Measurements from ENCODE around the gene PHC2.

DNA sequence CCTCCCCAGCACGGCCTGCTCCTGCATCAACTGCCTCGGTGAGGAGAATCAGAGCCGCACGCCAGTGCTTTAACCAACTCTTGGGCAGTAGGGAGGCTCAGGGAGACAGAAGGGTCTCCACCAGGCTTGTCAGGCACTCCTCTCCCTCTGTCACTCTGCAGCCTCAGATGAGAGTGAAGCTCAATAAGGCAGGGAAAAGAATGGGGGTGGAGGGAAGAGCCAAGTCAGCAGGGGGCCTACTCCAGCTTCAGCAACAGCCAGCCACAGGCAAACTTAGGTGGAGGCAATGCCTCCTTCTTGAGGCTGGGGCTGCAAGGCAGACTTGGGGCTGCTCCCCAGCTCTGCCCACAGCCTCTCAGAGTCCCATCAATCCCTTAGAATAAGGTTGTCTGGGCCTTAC is 58.2 kb downstream of the PHC2 start:
- no peak for TF ChIP-seq CTCF (IDR thresholded peaks at IDR 0.05)
- no peak for TF ChIP-seq POLR2A (IDR thresholded peaks at IDR 0.05)

Data from heart left ventricle (tissue), 13 donors.